HG03175 (cell line): ENCODE measurements around the gene ASPM.
"Not testable (repeated sequence)": the region's sequence is repeated elsewhere in the genome, so short reads cannot be mapped to it uniquely, and the experiment has no call there.

Experiments used
- ATAC-seq: cut with Tn5 transposase; IDR thresholded peaks from one replicate; pipeline ENCODE4 v1.9.1; 2021; ENCODE audit warnings: mild to moderate bottlenecking, moderate library complexity; ENCODE audit not compliant: unreplicated experiment

ASPM gene

DNA sequence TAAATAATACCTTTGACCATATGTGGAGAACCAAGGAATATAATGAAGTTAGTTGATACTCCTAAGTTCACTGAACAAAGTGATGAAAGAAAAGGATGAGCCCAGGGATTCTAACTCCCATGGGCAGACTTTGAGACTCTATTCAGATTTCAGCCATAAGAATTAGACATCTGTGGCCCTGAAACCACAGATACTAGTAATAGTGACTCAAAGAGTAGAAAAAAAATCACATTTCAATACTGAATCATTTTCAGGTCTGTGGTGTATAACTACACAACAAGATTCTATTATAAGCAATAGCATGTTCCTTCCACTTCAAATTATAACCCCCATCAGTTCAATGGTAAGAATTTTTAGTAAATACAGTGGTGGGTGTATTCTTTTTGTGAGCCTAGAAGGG lies 63.0 kb downstream of the ASPM start:
- no peak for ATAC-seq

DNA sequence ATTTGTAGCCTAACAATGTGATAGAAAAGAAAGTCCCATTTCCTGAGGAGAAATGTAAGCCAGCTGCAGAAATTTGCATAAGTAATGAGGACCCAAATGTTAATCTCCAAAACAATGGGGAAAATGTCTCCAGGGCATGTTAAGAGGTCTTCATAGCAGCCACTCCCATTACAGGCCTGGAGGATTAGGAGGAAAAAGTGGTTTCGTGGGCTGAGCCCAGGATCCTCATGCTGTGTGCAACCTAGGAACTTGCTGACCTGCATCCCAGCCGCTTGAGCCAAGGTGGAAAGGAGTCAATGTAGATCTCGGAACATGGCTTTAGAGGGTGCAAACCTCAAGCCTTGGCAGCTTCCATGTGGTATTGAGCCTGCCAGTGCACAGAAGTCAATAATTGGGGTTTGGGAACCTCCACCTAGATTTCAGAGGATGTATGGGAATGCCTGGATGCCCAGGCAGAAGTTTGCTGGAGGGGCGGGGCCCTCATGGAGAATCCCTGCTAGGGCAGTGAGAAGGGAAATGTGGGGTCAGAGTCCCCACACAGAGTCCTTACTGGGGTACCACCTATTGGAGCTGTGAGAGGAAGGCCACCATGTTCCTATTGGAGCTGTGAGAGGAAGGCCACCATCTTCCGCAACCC lies 65.2 kb downstream of the ASPM start:
- ATAC-seq, result no peak

DNA sequence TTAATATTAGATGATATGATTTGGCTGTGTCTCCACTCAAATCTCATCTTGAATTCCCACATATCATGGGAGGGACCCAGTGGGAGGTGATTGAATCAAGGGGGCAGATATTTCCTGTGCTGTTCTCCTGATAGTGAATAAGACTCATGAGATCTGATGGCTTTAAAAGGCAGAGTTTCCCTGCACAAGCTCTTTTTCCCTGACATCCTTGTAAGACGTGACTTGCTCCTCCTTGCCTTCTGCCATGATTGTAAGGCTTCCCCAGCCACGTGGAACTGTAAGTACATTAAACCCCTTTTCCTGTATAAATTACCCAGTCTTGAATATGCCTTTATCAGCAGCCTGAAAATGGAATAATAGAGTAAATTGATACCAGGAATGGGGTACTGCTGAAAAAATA lies 66.1 kb downstream of the ASPM start:
- no peak for ATAC-seq

DNA sequence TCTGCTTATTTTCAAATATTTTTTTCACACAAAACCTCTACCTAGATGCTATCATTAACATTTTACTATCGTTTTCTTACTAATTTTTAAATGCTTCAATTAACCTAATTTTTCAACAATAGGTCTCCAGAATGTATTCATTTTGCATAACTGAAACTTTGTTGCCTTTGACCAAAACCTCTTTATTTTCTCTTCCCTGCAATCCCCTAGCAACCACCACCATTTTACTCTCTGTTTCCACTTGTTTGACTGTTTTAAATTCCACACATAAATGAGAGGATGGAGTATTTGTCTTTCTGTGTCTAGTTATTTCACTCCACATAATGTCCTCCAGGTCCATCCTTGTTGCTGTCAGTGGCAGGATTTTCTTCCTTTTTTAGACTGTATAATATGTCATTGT lies 69.9 kb downstream of the ASPM start:
- ATAC-seq, result no peak

DNA sequence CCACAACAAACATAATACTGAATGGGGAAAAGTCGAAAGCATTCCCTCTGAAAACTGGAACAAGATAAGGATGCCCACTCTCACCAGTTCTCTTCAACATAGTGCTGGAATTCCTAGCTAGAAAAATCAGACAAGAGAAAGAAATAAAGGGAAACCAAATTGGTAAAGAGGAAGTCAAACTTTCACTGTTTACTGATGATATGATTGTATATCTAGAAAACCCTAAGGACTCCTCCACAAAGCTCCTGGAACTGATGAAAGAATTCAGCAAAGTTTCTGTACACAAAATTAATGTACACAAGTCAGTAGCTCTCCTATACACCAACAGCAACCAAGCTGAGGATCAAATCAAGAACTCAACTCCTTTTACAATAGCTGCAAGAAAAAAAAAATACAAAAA lies 72.5 kb downstream of the ASPM start:
- no peak for ATAC-seq

DNA sequence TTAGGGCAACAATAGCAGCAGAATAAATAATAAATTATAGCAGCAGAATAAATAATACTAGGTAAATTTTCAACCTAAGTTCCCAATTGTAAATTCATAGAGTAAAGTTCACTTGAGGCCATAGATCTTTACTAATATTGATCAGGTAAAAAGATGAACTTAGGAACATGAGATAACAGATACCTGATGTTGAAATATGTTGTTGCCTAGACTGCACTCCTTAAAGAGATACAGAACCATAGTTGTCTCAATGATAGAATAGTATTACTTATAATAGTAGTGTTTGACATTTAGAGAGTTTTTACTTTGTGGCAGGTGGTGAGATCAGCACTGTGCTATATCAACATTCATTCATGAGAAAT lies 79.0 kb downstream of the ASPM start:
- no peak for ATAC-seq

DNA sequence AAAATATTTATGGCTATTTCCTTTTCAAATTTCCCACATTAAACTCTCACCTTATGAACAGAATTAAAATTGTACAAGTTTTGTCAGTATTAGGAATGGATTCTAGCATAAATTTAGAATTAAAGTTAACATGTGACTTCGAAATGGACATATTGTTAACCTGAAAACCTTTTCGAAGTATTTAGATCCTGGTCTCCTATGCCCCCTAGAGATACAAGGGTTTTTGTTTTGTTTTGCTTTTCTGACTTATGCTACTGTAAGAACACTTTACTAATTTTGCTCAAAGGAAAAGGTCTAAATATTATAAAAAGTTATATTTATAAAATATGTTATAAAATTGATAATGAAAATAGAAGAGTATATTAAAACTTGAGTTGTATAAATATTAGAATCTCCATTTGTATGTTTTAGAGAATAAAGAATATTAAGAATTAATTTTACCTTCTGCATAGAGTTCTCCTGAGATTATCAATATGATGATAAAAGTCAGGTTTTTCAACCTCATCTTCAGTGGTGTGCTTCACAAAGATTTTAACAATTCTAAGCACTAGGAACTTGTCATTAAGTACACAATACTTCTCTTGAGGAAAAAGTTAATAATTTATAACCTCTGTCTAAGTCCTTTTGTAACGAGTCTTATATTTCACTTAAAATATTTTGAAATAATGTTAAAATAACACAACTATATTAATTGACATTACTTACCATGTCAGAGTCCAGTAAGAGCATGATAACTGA lies 79.6 kb downstream of the ASPM start, which contains the start of gene F13B:
TSS of gene F13B (minus strand) at position 542 of the 738 bp plus-strand sequence. CDS start at position 505, 37 bp downstream.
- no peak for ATAC-seq

DNA sequence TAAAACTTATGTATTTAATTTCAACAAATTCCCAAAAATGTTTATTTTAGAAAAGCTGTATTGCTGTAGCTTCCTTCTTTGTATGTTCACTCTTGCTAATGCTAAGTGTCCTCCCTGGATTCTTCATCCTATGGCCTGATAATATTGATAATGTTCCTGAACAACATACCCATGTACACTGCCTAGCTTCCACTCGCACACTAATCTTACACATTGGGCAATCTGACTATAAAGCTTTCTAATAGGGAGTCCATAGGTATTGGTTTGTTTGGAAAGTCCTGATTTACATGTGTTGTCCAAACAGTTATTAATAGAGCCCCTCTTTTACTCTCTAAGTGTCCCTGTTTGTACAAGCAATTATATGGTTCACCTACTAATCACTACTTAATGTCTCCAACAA lies 80.2 kb downstream of the ASPM start:
- no peak for ATAC-seq

DNA sequence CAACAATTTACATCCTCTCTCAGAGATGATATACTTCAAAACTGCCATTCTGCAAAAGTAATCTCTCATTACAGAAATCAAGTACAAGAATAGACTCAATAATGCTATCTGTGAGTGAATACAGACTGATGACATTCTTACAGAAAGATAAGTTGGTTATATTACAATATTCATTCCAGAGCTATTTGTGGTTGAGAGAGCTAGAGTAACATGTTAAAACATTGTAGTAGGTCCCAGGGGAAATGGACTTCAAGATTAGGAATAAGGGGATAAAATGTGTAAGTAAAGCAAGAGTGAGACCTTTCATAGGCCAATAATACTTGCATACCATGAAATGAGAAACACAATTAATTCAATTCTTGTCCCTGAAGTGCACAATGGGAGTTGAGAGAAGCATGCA lies 80.9 kb downstream of the ASPM start:
- ATAC-seq, result no peak

DNA sequence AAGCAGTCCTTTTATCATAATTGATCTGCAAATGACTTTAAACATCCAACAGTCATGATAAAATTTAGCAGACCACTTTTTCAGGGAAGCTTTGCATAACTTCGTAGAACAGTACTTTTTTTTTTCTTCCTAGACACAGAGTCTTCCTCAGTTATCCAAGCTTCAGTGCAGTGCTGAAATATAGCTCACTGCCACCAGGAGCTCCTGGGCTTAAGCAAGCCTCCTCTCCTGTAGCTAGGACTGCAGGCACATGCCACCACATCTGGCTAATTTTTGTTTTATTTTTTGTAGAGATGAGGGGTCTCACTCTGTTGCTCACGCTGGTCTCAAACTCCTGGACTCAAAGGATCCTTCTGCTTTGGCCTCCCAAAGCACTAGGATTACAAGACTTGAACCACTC lies 83.3 kb downstream of the ASPM start:
- no peak for ATAC-seq

DNA sequence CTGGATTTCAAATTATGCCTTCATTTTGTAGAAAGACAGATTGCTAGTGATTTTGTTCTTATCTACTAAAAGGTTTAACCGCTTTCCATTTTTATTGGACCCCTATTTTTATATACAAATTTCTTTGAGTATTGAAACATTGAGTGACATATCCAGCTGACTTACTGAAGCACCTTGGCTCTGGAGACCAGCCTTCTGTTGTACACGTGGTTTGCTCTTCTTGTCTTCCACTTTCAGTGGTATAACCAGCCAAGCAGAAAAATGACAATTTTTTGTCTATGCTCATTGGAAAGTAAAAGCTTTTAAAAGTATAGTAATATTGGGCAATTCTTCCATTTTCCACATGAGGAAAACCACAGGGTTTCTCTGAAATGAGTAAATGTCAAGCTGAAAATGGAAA lies 83.8 kb downstream of the ASPM start:
- peak; percentile 85 for ATAC-seq

DNA sequence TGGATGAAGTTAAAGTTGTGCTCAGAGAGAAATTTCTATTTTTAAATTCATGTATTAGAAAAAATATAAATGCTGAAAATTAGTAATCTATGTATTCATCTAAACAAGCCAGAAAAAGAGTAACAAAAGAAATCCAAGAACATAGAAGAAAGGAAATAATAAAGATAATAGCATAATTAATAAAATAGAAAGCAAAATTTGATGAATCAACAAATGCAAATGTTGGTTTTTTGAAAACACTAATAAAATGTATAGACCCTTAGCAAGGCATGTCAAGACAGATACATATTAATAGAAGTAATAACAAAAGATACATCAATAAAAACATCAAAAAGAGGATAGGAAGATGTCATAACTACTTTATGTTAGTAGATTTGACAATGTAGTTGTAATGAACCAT lies 97.4 kb downstream of the ASPM start:
- ATAC-seq, result no peak

DNA sequence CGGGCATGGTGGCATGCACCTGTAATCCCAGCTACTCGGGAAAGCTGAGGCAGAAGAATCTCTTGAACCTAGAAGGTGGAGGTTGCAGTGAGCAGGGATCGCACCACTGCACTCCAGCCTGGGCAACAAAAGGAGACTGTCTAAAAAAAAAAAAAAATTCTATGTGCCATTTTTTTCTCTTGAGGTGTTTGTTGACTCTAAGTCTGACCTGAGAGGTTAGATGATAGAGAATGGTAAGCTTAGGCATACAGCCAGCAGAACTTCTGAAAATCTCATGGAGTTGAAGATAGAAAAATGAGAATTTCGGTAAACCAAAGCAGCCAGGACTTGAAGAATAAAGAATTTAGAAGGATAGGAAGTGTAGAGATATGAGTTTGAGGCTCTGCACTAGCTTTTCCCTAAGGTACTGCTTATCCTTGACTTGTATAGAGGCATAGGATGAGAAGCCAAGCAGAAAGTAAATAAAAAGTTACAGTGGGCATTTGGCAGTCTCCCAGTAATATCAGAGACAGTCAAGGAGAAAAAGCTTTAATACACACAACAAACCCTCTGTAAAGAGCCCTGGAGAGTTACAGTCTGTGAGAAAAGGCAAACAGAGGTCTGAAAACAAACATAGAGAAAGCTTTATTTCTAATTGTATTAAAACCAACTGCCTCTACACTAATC lies 103.7 kb downstream of the ASPM start:
- ATAC-seq, result no peak

DNA sequence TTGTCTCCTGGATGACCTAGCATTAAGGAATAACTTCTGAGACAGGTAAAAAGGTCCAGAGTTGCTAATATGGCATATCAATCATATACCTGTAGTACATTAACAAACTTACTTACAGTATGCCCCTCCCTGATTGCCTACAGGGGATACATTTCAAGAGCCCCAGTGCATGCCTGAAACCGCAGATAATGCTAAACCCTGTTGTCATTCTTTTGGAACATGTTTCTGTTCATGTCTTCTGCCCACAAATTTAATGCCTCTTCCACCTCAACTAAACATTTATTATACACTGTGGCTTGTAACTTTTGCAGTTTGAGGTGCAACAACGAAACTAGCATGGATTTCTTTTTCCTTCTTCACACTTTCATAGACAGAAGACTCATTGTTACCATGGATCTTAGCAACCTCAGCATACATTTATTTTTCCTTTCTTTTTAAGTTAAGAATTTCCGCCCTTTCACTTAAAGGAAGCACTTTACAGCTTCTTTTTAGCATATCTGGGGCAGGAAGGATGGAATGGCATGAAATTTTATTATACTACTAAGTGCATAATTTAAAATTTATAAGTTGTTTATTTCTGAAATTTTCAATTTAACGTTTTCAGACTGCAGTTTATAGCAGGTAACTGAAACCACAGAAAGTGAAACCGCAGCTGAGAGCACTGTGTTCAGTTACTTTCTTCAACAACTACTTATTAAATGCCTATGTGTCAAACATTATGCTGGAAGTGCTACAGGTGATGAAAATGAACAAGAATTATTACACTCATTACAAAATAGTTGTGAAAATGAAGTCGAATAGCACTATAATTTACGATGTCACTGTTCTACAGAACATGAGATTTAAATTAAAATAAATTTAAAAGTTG lies 104.7 kb downstream of the ASPM start:
- peak; percentile 74 for ATAC-seq

DNA sequence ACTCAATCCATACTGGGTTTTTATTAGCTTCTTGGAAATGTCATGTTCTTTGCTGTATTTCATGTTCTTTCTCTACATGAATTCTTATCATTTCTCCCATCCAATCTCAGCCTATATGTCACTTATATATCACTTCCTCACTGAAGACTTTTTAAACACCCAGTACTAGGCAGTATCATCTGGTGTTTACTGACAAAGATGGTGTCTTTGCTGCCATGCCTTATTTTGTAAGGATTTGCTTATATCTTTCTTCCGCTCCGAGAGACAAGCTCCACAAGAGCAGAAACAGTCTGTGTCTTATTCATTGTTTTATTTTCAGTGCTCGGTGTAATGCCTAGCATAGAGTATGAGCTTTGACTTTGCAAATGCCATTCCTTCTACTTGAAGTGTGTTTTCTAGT lies 109.6 kb downstream of the ASPM start:
- no peak for ATAC-seq

DNA sequence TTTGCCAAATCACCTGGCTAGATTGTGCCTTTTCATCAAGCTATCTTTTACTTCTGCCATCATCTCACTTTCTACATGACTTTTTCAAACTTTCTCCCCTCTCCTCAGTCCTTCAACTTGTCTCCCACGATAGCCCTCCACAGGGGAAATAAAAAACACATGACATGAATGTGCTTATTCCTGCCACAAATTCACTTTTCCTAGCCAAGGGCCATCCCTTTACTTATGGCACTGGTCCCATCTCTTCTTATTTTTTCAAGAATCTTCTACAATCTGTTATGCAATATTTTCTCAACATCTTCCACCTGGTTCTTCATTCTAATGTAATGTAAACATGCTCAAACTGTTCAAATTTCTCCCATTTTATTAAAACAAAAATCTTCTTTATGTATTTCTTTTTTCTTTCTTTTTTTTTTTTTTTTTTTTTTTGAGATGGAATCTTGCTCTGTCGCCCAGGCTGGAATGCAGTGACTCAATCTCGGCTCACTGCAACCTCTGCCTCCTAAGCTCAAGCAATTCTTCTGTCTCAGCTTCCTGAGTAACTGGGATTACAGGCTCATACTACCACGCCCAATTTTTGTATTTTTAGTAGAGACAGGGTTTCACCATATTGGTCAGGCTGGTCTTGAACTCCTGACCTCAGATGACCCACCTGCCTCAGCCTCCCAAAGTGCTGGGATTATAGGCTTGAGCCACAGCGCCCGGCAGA lies 111.7 kb downstream of the ASPM start:
- not testable (repeated sequence) for ATAC-seq
